ENCODE data around the gene CPNE4.

CPNE4 gene

DNA sequence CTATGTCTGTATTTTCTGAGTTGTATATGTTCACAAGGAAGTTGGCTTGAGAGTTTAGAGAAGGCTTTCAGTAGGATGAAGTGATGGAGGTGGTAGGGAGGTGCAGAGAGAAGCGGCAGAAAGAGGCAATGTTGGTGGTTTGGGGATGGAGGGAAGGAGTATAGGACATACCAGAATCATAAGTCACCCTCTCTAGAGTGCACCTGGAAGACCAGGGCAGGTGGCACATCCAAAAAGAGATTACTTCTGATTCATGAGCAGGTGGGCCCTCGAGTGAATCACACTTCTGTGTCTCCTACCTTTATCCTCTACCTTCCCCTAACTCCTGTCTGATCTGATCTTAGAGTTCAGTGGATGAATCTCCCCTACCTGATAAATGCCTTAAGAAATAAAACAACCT lies 490.3 kb downstream of the CPNE4 start:
- Histone ChIP-seq H3K27ac (ENCODE audit: low read length) (no peak overlapping the region), H3K36me3 (replicated peaks; ENCODE audit: insufficient read depth, low read length) (no peaks in the 10 kb centered on the region)

GRCh38 chr3:131543714-131544113 lies 491.1 kb downstream of the CPNE4 start:
- no peaks in the 10 kb centered on the region for H3K27me3 ChIP-seq (replicated peaks; ENCODE audit: insufficient read depth, low read length)
- H3K9me2 ChIP-seq (replicated peaks; ENCODE audit: insufficient read depth, low read length): no peaks in the 10 kb centered on the region
- no peak overlapping the region for H3K4me3 ChIP-seq (ENCODE audit: low read length)
- DNase-seq: no peak
- H3K36me3 ChIP-seq (replicated peaks; ENCODE audit: insufficient read depth, low read length): no peaks in the 10 kb centered on the region
- no peaks in the 10 kb centered on the region for H4K20me1 ChIP-seq (ENCODE audit: insufficient read depth, low read length)
- H3K4me1 ChIP-seq (ENCODE audit: low read length): no peaks in the 10 kb centered on the region
- H3K27ac ChIP-seq (ENCODE audit: low read length): no peak overlapping the region
- H3F3A ChIP-seq (ENCODE audit: insufficient read depth, low read length): no peaks in the 10 kb centered on the region
- H3K9me3 ChIP-seq (replicated peaks; ENCODE audit: insufficient read depth, low read length): no peaks in the 10 kb centered on the region
- no peak overlapping the region for H3K9ac ChIP-seq (ENCODE audit: low read length)
- no peaks in the 10 kb centered on the region for H3K79me2 ChIP-seq (ENCODE audit: low read length)
- H3K4me2 ChIP-seq (ENCODE audit: low read depth, low read length): no peak overlapping the region
- H2AFZ ChIP-seq (ENCODE audit: low read length): no peak overlapping the region
- no peak for TF ChIP-seq CTCF (IDR thresholded peaks at IDR 0.05; ENCODE audit: low read length)
- TF ChIP-seq EZH2phosphoT487 (IDR thresholded peaks at IDR 0.05; ENCODE audit: low read length): no peak
- no peak for TF ChIP-seq EZH2 (optimal IDR thresholded peaks at IDR 0.05; ENCODE audit: low read depth, low read length)

More for the DNA sequence above, 490.3 kb downstream of the CPNE4 start:
- H3K4me1 ChIP-seq (ENCODE audit: low read length): no peaks in the 10 kb centered on the region
- H3K79me2 ChIP-seq (ENCODE audit: low read length): no peaks in the 10 kb centered on the region
- 0 out of 2 replicates have a peak, but pooled peaks cover 2% of the 10 kb centered on the region for H3K27me3 ChIP-seq (replicated peaks; ENCODE audit: insufficient read depth, low read length)
- no peak for TF ChIP-seq CTCF (IDR thresholded peaks at IDR 0.05; ENCODE audit: low read length)
- TF ChIP-seq EZH2 (optimal IDR thresholded peaks at IDR 0.05; ENCODE audit: low read depth, low read length): no peak
- no peak for TF ChIP-seq EZH2phosphoT487 (IDR thresholded peaks at IDR 0.05; ENCODE audit: low read length)
- no peak overlapping the region for H3K9ac ChIP-seq (ENCODE audit: low read length)
- H3K4me2 ChIP-seq (ENCODE audit: low read depth, low read length): no peak overlapping the region
- no peaks in the 10 kb centered on the region for H4K20me1 ChIP-seq (ENCODE audit: insufficient read depth, low read length)
- no peak overlapping the region for H3K4me3 ChIP-seq (ENCODE audit: low read length)
- no peak overlapping the region for H2AFZ ChIP-seq (ENCODE audit: low read length)
- H3K9me3 ChIP-seq (replicated peaks; ENCODE audit: insufficient read depth, low read length): no peaks in the 10 kb centered on the region
- H3K9me2 ChIP-seq (replicated peaks; ENCODE audit: insufficient read depth, low read length): no peaks in the 10 kb centered on the region
- H3F3A ChIP-seq (ENCODE audit: insufficient read depth, low read length): no peaks in the 10 kb centered on the region
- DNase-seq: no peak

- TF ChIP-seq CTCF (IDR thresholded peaks at IDR 0.05; ENCODE audit: low read length) (no peak), EZH2 (optimal IDR thresholded peaks at IDR 0.05; ENCODE audit: low read depth, low read length) (no peak), EZH2phosphoT487 (IDR thresholded peaks at IDR 0.05; ENCODE audit: low read length) (no peak)
- Histone ChIP-seq H3K36me3 (replicated peaks; ENCODE audit: insufficient read depth, low read length) (no peaks in the 10 kb centered on the region), H3K27ac (ENCODE audit: low read length) (no peak overlapping the region), H3K9me2 (replicated peaks; ENCODE audit: insufficient read depth, low read length) (no peaks in the 10 kb centered on the region), H4K20me1 (ENCODE audit: insufficient read depth, low read length) (no peaks in the 10 kb centered on the region), H3K27me3 (replicated peaks; ENCODE audit: insufficient read depth, low read length) (no peaks in the 10 kb centered on the region), H2AFZ (ENCODE audit: low read length) (no peak overlapping the region), H3K4me3 (ENCODE audit: low read length) (no peak overlapping the region), H3K9me3 (replicated peaks; ENCODE audit: insufficient read depth, low read length) (no peaks in the 10 kb centered on the region), H3K4me2 (ENCODE audit: low read depth, low read length) (no peak overlapping the region), H3F3A (ENCODE audit: insufficient read depth, low read length) (no peaks in the 10 kb centered on the region), H3K4me1 (ENCODE audit: low read length) (no peaks in the 10 kb centered on the region), H3K9ac (ENCODE audit: low read length) (no peak overlapping the region), H3K79me2 (ENCODE audit: low read length) (no peaks in the 10 kb centered on the region)
- DNase-seq: no peak
These were observed 493.5 kb downstream of the CPNE4 start for GRCh38 chr3:131541288-131541687.
